Body of pancreas (tissue), 4 donors: Measurements from ENCODE around the gene SGCD. TPM values are rescaled to one million over a fixed set of nuclear protein-coding genes. Genes with fewer than 3 reads are reported as not detected.
A peak's percentile ranks its signal among the peaks of the same experiment; 100 is the strongest.

Experiments used
- ATAC-seq: fragments of 150-250 bp; one replicate; pipeline ENCODE4 v1.9.1; 2016
- DNase-seq, 4 donors: peaks; one replicate each; pipeline ENCODE4 v3.0.0-alpha.2; 2019
- H3K27ac ChIP-seq, 4 donors: fragments of 200-600 bp; sonication (generic); 1 replicate in 3 of 4; 2 replicates in 1 of 4; pipeline versions ENCODE4 v1.5.1 to v1.6.1; 2016 to 2019; ENCODE audit warnings: mild to moderate bottlenecking in 1 of 4, mixed read lengths in 1 of 4, moderate library complexity in 1 of 4
- H3K27me3 ChIP-seq, 2 donors: fragments of 200-600 bp; sonication (generic); one replicate each; pipeline ENCODE4 v1.6.0; 2016; ENCODE audit warnings: mild to moderate bottlenecking in 1 of 2
- H3K36me3 ChIP-seq, 2 donors: fragments of 200-600 bp; sonication (generic); replicated peaks in 1 of 2; 2 replicates each; pipeline ENCODE4 v1.5.1; 2016; ENCODE audit warnings: low read depth in 2 of 2; ENCODE audit not compliant: insufficient read depth in 1 of 2
- H3K4me1 ChIP-seq: fragments of 200-600 bp; sonication (generic); one replicate; pipeline ENCODE4 v1.6.0; 2016
- H3K4me3 ChIP-seq, 2 donors: fragments of 200-600 bp; sonication (generic); 1 replicate in 1 of 2; 2 replicates in 1 of 2; pipeline ENCODE4 v1.5.1; 2016 to 2019
- H3K9me3 ChIP-seq, 3 donors: fragments of 200-600 bp; sonication (generic); 1 replicate in 2 of 3; 2 replicates in 1 of 3; pipeline ENCODE4 v1.5.1; 2016
- POLR2A ChIP-seq, 3 donors: fragments of 450-650 bp; IDR thresholded peaks; one replicate each; pipeline ENCODE4 v1.6.1; 2016; ENCODE audit warnings: antibody characterized with exemption in 3 of 3, mild to moderate bottlenecking in 2 of 3
- WGBS, 2 donors: methylation state at CpG; one replicate each; pipeline ENCODE4 v1.1.5; 2017; 5-methylcytosine and 5-hydroxymethylcytosine counted together
- intact Hi-C: fragments of 100-400 bp; cut with DNase I; formaldehyde crosslinking; loops from one replicate; pipeline ENCODE4 v1.15.1; 2023
- total RNA-seq, 2 donors: library from RNA; depleted of rRNA; stranded (reverse); fragments of >200 nt; gene quantifications; one replicate each; pipeline ENCODE4 v1.1.0, GENCODE V29; 2016
- TF ChIP-seq, protein P1 (sequence below), 7 experiments: fragments of 450-650 bp in 4 of 7; fragments of 200-600 bp in 3 of 7; sonication (generic) in 3 of 7; IDR thresholded peaks; one replicate each; pipeline ENCODE4 v1.5.1; 2016 to 2019; ENCODE audit warnings: antibody characterized with exemption in 7 of 7

Gene SGCD
- total RNA-seq, 2 donors from 2014 or later, result 0.66 to 2.6 TPM

DNA sequence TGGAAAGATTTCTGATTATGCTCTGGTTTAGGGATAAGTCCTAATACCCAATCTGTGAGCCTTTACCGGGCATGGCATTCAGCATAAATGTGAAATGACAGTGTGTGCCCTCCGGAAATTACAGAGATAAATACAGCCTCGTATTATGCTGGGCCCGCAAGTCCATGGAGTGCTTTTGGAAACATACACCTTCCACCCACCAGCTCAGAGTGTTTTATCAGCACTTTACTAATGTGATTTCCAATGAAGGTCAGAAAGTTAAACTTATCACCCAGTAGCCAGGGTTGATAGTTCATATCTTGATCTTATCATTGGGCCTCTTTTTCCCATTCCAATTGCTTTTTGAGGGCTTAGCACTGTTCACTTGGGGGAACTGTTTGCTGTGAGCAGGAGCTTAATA, 94.8 kb downstream of the SGCD start:
- intact Hi-C loops, result no loop called here
- Histone ChIP-seq H3K9me3 (no peaks in the 10 kb centered on the region), H3K4me3 (no peak overlapping the region), H3K27ac (no peak overlapping the region), H3K27me3 (no peaks in the 10 kb centered on the region), H3K36me3 (no peaks in the 10 kb centered on the region), H3K4me1 (no peaks in the 10 kb centered on the region)
- ATAC-seq (no peak), DNase-seq (no peak)
- WGBS, 2 donors, result 49 to 68% methylated on average over 4 of the region's 4 CpGs
- no peak for TF ChIP-seq POLR2A (IDR thresholded peaks at IDR 0.05)
- TF ChIP-seq, protein P1, sequence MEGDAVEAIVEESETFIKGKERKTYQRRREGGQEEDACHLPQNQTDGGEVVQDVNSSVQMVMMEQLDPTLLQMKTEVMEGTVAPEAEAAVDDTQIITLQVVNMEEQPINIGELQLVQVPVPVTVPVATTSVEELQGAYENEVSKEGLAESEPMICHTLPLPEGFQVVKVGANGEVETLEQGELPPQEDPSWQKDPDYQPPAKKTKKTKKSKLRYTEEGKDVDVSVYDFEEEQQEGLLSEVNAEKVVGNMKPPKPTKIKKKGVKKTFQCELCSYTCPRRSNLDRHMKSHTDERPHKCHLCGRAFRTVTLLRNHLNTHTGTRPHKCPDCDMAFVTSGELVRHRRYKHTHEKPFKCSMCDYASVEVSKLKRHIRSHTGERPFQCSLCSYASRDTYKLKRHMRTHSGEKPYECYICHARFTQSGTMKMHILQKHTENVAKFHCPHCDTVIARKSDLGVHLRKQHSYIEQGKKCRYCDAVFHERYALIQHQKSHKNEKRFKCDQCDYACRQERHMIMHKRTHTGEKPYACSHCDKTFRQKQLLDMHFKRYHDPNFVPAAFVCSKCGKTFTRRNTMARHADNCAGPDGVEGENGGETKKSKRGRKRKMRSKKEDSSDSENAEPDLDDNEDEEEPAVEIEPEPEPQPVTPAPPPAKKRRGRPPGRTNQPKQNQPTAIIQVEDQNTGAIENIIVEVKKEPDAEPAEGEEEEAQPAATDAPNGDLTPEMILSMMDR (IDR thresholded peaks at IDR 0.05), result no peak

DNA sequence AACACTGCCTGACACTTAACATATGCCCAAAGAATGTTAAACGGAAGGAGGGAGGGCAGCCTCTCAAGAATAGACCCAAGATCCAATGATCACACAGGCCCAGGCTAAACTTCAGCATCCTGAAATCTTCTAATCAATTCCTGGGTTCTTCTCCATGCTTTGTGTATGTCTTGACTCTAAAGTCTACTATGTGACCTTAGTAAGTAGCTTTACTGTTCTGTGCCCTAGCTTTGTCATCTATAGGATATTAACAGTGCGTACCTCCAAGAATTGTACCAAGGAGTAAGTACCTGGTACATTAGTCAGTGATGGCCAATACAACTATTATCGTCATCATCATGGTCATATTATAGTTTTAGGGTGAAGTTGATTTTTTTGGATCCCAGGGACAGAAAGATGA, 96.6 kb downstream of the SGCD start:
- TF ChIP-seq, protein P1 (IDR thresholded peaks at IDR 0.05), result no peak
- no peak for TF ChIP-seq POLR2A (IDR thresholded peaks at IDR 0.05)
- H3K27me3 ChIP-seq, result no peaks in the 10 kb centered on the region
- H3K9me3 ChIP-seq, result no peaks in the 10 kb centered on the region
- no peak overlapping the region for H3K4me3 ChIP-seq
- no peaks in the 10 kb centered on the region for H3K36me3 ChIP-seq
- H3K4me1 ChIP-seq, result no peaks in the 10 kb centered on the region
- no peak for ATAC-seq
- DNase-seq, result no peak
- intact Hi-C loops, result no loop called here
- H3K27ac ChIP-seq, result no peak overlapping the region
- 45 to 81% methylated on average over 3 of the region's 3 CpGs for WGBS, 2 donors

DNA sequence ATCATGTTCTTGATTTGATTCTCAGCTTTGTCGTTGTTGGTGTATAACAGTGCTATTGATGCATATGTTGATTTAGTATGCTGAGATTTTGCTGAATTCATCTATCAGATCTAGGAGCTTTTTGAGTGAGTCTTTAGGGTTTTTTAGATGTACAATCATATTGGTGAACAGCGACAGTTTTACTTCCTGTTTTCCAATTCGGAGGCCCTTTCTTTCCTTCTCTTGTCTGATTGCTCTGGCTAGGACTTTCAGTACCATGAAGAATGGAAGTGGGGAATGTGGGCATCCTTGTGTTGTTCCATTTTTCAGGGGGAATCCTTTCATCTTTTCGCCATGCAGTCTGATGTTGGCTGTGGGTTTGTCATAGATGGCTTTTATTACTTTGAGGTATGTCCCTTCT, 100.4 kb downstream of the SGCD start:
- DNase-seq, result no peak
- TF ChIP-seq, protein P1 (IDR thresholded peaks at IDR 0.05), result no peak
- no peak for TF ChIP-seq POLR2A (IDR thresholded peaks at IDR 0.05)

DNA sequence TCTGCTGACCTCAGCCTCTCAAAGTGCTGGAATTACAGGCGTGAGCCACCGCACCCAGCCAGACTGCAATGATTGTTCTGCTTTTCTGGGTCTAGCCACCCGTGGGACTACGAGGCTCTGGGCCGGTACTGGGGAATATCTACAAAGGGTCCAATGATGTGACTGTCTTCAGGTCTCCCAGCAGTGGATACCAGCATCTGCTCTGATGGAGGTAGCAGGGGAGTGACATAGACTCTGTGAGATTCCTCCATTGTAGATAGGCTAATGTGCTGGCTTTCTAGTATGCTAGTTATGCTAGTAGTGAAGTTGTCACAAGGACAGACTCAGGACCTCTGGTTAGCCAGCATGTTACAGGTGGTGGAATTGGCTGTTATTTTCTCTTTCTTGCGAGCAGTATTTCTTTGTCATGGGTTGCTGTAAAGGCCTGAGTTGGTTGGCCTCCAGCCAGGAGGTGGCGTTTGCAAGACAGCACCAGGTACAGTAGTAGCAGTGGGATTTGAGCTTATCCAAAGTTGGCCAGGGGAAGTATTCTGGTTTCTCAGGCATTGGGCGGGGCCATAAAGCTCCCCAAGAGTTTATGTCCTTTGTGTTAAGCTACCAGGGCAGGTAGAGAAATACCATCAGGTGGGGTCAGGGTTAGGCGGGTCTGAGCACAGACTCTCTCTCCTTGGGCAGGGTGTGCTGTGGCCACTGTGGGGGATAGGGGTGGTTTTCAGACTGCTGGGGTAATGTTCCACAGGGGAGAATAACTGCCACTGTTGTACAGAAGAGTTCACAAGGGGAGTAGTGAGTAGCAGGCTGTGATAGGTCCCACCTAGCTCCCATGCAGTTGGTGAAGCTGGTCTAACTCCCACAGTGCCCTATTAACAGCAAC, 105.2 kb downstream of the SGCD start:
- Histone ChIP-seq H3K9me3 (no peaks in the 10 kb centered on the region), H3K4me1 (no peaks in the 10 kb centered on the region), H3K27ac (no peak overlapping the region), H3K36me3 (no peaks in the 10 kb centered on the region), H3K4me3 (no peak overlapping the region), H3K27me3 (no peaks in the 10 kb centered on the region)
- DNase-seq, result peak in 1 of 4 donors; percentile 6
- intact Hi-C loops, result no loop called here
- WGBS, 2 donors, result 75 to 77% methylated on average over 4 to 9 of the region's 9 CpGs
- ATAC-seq, result no peak
- TF ChIP-seq, protein P1 (IDR thresholded peaks at IDR 0.05), result no peak
- no peak for TF ChIP-seq POLR2A (IDR thresholded peaks at IDR 0.05)

More for the DNA sequence above, 100.4 kb downstream of the SGCD start:
- ATAC-seq, result no peak
- H3K27me3 ChIP-seq, result no peaks in the 10 kb centered on the region
- no peak overlapping the region for H3K27ac ChIP-seq
- 72 to 78% methylated on average over 4 of the region's 4 CpGs for WGBS, 2 donors
- no peaks in the 10 kb centered on the region for H3K4me1 ChIP-seq
- H3K9me3 ChIP-seq, result no peaks in the 10 kb centered on the region
- H3K36me3 ChIP-seq, result no peaks in the 10 kb centered on the region
- H3K4me3 ChIP-seq, result no peak overlapping the region
- intact Hi-C loops, result no loop called here

DNA sequence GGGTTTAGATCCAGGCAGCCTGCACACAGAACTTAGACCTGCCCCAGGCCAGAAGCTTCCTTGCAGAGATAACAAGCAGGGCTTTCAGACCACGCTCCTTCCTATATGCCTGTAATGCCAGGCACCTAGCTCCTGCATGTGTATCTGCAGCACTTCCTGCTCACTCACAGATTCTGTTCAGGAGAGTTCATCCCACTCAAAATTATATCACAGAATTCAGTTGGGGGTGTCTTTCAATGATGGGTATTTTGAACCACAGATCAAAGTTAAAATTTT, 105.8 kb downstream of the SGCD start:
- Histone ChIP-seq H3K4me3 (no peak overlapping the region), H3K4me1 (no peaks in the 10 kb centered on the region), H3K36me3 (no peaks in the 10 kb centered on the region), H3K9me3 (no peaks in the 10 kb centered on the region), H3K27me3 (no peaks in the 10 kb centered on the region), H3K27ac (no peak overlapping the region)
- intact Hi-C loops, result no loop called here
- no peak for TF ChIP-seq POLR2A (IDR thresholded peaks at IDR 0.05)
- TF ChIP-seq, protein P1 (IDR thresholded peaks at IDR 0.05), result no peak
- DNase-seq (no peak), ATAC-seq (no peak)
- 71 to 75% methylated on average over 1 of the region's 1 CpG for WGBS, 2 donors
